Gastroesophageal sphincter (tissue), 3 donors: ENCODE measurements around the gene OR10J5.

ENCODE experiments used
- CTCF ChIP-seq, 4 experiments: fragments of 200-600 bp in 2 of 4; fragments of 450-650 bp in 2 of 4; sonication (generic) in 1 of 4; IDR thresholded peaks; one replicate each; pipeline ENCODE4 v1.5.1; 2017 to 2019; ENCODE audit warnings: antibody characterized with exemption in 4 of 4, mild to moderate bottlenecking in 2 of 4, moderate library complexity in 2 of 4
- EP300 ChIP-seq: sonication (generic); formaldehyde crosslinking; IDR thresholded peaks from one replicate; pipeline ENCODE4 v1.6.1; 2017; ENCODE audit warnings: antibody characterized with exemption, mild to moderate bottlenecking
- POLR2AphosphoS5 ChIP-seq: sonication (generic); formaldehyde crosslinking; IDR thresholded peaks from one replicate; pipeline ENCODE4 v1.6.1; 2017; ENCODE audit warnings: antibody characterized with exemption

DNA sequence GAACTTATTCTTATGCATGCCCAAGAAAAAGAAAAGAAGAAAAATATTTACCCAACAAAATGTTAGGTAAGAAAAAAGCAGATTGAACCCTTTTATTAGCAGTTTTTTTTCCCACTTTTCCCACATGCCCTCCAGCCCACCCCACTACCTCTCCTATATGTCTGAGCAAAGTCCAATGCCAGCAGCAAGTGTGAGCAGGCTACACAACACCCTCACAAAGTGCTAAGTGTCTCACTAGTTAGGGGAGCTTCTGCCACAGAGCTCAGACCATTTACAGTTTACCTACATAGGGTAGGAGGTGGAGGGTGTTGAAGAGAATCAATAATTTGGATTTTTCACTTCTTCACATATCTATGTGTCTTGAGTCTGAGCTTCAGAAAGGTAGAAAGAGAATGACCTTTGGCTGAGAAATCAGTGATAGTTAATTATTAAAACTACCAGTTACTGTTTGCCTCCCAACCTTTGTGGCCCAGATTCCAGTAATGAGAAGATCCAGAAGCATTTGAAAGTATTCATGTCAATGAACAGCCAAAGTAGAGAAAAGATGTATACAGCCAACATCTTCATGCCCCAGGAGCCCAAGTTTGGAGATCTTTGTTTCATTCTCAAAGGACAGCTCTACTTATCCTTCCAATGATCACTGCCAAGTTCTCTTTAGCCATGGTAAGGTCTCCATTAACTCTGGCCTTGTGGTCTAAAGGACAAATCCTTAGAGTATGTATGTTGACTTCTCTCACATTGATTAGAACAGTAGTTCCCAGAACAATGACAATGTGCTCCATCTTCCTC is 26.2 kb downstream of the OR10J5 start:
- TF ChIP-seq POLR2AphosphoS5 = no peak
- TF ChIP-seq CTCF (IDR thresholded peaks at IDR 0.05) = no peak
- no peak for TF ChIP-seq EP300
